HG03039 (cell line): ENCODE measurements around the gene HM13.
"Not testable (repeated sequence)": the region's sequence is repeated elsewhere in the genome, so short reads cannot be mapped to it uniquely, and the experiment has no call there.

Experiments
- ATAC-seq: cut with Tn5 transposase; IDR thresholded peaks from one replicate; pipeline ENCODE4 v1.9.1; 2021; ENCODE audit warnings: mild to moderate bottlenecking, moderate library complexity; ENCODE audit not compliant: unreplicated experiment

HM13 gene

GRCh38 chr20:31605902-31606803 is 91.9 kb downstream of the HM13 start:
- ATAC-seq, result no peak

GRCh38 chr20:31606804-31607639 is 92.8 kb downstream of the HM13 start:
- ATAC-seq, result no peak

DNA sequence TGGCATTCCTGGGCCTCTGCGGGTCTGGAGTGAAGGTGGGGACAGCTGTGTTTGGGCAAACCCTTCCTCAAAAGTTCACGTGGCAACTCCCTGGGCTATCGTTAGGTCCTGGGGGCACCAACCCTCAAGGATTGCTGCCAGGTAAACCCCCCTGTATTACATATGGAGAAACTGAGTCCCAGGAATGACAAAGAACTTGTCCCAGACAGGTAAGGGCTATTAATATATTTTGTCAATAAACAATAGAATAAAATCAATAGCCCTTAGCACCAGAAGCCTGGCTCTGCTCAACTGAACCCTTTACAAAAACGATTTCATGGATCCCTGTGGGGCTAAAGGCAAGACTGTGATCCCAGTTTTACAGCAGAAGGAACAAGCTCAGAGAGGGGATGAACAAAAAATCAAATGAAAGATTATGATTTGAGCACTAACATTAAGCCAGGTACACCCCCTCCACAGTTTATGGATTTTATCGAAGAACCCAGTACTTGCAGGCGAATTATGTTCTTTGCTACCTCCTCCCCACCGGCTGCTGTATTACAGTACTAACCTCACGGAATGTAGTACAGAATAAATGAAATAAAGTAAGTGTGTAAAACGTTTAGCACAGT is 93.5 kb downstream of the HM13 start:
- no peak for ATAC-seq

GRCh38 chr20:31608251-31608945 is 94.2 kb downstream of the HM13 start:
- ATAC-seq, result no peak

DNA sequence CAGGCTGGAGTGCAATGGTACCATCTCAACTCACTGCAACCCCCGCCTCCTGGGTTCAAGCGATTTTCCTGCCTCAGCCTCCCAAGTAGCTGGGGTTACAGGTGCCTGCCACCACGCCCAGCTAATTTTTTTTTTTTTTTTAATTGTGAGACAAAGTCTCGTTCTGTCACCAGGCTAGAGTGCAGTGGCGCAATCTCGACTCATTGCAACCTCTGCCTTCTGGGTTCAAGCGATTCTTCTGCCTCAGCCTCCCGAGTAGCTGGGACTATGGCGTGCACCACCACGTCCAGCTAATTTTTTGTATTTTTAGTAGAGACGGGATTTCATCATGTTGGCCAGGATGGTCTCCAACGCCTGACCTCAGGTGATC is 98.0 kb downstream of the HM13 start:
- ATAC-seq, result not testable (repeated sequence)

GRCh38 chr20:31615416-31615815 is 101.2 kb downstream of the HM13 start:
- no peak for ATAC-seq

GRCh38 chr20:31617432-31618104 is 103.3 kb downstream of the HM13 start:
- ATAC-seq, result no peak
